Measurements from ENCODE around the gene SCGB1C2.
"Not testable (repeated sequence)": the region's sequence is repeated elsewhere in the genome, so short reads cannot be mapped to it uniquely, and the experiment has no call there.

DNA sequence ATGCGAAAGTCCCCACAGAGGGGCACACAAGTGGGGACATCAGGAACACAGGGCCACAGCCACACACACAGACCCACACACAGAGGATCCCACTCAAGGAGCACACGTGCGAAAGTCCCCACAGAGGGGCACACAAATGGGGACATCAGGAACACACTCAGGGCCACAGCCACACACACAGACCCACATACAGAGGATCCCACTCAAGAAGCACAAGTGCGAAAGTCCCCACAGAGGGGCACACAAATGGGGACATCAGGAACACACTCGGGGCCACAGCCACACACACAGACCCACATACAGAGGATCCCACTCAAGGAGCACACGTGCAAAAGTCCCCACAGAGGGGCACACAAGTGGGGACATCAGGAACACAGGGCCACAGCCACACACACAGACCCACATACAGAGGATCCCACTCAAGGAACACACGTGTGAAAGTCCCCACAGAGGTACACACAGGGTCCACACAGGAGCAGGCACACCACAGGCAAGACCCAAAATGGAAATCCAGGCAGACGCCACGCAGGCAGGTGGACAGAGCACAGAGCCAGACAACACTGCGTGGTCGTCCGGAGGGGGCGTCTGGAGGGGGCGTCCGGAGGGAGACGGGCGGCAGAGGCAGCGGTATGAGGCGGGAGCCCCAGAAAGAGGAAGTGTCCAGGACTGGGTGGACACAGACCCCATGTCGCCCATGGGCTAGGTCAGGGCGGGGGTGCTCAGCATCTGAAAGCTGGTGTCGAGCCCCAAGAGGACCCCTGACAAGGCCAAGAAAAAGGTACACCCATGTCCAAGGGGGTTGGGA lies 2.2 kb downstream of the SCGB1C2 start:
- TF ChIP-seq, protein P1, sequence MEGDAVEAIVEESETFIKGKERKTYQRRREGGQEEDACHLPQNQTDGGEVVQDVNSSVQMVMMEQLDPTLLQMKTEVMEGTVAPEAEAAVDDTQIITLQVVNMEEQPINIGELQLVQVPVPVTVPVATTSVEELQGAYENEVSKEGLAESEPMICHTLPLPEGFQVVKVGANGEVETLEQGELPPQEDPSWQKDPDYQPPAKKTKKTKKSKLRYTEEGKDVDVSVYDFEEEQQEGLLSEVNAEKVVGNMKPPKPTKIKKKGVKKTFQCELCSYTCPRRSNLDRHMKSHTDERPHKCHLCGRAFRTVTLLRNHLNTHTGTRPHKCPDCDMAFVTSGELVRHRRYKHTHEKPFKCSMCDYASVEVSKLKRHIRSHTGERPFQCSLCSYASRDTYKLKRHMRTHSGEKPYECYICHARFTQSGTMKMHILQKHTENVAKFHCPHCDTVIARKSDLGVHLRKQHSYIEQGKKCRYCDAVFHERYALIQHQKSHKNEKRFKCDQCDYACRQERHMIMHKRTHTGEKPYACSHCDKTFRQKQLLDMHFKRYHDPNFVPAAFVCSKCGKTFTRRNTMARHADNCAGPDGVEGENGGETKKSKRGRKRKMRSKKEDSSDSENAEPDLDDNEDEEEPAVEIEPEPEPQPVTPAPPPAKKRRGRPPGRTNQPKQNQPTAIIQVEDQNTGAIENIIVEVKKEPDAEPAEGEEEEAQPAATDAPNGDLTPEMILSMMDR (IDR thresholded peaks at IDR 0.05 in 8 of 11, conservative IDR thresholded peaks at IDR 0.05 in 3 of 11) = not testable (repeated sequence)
- not testable (repeated sequence) for TF ChIP-seq POLR2A (IDR thresholded peaks at IDR 0.05)
